Measurements from ENCODE around the gene CSRP3. TPM values are rescaled to one million over a fixed set of nuclear protein-coding genes. Genes with fewer than 3 reads are reported as not detected.

The CSRP3 gene
- total and polyA plus RNA-seq, 2 donors (not counting 3 experiments of a cell fraction or from before 2014, with no cell fraction given): not detected

- Histone ChIP-seq H3K9ac (replicated peaks; ENCODE audit: extremely low read depth, insufficient read depth, low read length) (no peak overlapping the region), H3K27ac (ENCODE audit: insufficient read depth, low read depth, low read length) (no peak overlapping the region), H4K20me1 (replicated peaks; ENCODE audit: control insufficient read depth, extremely low read depth, insufficient read depth, low read length) (no peaks in the 10 kb centered on the region), H3K9me3 (replicated peaks; ENCODE audit: control insufficient read depth, insufficient read depth, low read length) (no peaks in the 10 kb centered on the region), H3K4me3 (replicated peaks in 1 of 3; ENCODE audit: insufficient read depth in 1 of 3, low read depth in 1 of 3, low read length in 3 of 3) (no peak overlapping the region), H3K4me2 (ENCODE audit: insufficient read depth, low read length) (no peak overlapping the region), H3K79me2 (ENCODE audit: control insufficient read depth, insufficient read depth, low read length) (peaks cover 25% of the 10 kb centered on the region), H3K36me3 (ENCODE audit: control insufficient read depth in 2 of 2, extremely low read depth in 1 of 2, insufficient read depth in 2 of 2, low read length in 2 of 2) (peaks cover 0 to 21% of the 10 kb centered on the region in 2 experiments), H2AFZ (ENCODE audit: low read depth, low read length) (no peak overlapping the region), H3K4me1 (ENCODE audit: control insufficient read depth, extremely low read depth, insufficient read depth, low read length) (peaks cover 26% of the 10 kb centered on the region), H3K27me3 (ENCODE audit: control insufficient read depth in 2 of 2, insufficient read depth in 2 of 2, low read length in 2 of 2) (no peaks in the 10 kb centered on the region), H3K9me1 (replicated peaks; ENCODE audit: control insufficient read depth, extremely low read depth, insufficient read depth, low read length) (no peaks in the 10 kb centered on the region)
- DNase-seq (ENCODE audit: low read depth, low spot score) (no peak), FAIRE-seq (no peak)
- dilution Hi-C loops (cut with MboI; ENCODE audit: extremely low pct_ligation_motif_present, low sequenced_read_pairs): no loop called here
- TF ChIP-seq FOS (IDR thresholded peaks at IDR 0.05; ENCODE audit: borderline replicate concordance, insufficient read depth, low read length): no peak
- TF ChIP-seq MAX (IDR thresholded peaks at IDR 0.05; ENCODE audit: insufficient read depth, insufficient read length): no peak
- no peak for TF ChIP-seq CTCF (IDR thresholded peaks at IDR 0.05; ENCODE audit: extremely low read depth in 1 of 2, insufficient read depth in 1 of 2, low read depth in 1 of 2, low read length in 2 of 2)
- TF ChIP-seq POLR2A (IDR thresholded peaks at IDR 0.05; ENCODE audit: low read depth, low read length): no peak
- no peak for TF ChIP-seq MYC (IDR thresholded peaks at IDR 0.05; ENCODE audit: low read depth, low read length)
- no peak for TF ChIP-seq EZH2 (IDR thresholded peaks at IDR 0.05; ENCODE audit: borderline replicate concordance, low read depth, low read length, severe bottlenecking)
- TF ChIP-seq POLR2AphosphoS5 (IDR thresholded peaks at IDR 0.05; ENCODE audit: insufficient read depth, low read depth, low read length): no peak
- TF ChIP-seq GATA2 (IDR thresholded peaks at IDR 0.05; ENCODE audit: insufficient read depth, insufficient read length, low read depth, low read length): no peak
- TF ChIP-seq JUN (IDR thresholded peaks at IDR 0.05; ENCODE audit: borderline replicate concordance, insufficient read depth, insufficient read length, low read depth): no peak
- ChIA-PET CTCF (interaction anchor here (1.5 to 4.2 kb wide), 2 partner anchors 18 to 157 kb away, joined by 3 to 15 read pairs; no protein-coding TSS in a partner anchor), POLR2A (interaction anchor here (0.6 kb wide), 1 partner anchor 679 kb away, joined by 4 read pairs; no protein-coding TSS in a partner anchor)
- BruUV-seq (replicated peaks): no TSS peak
- intact Hi-C loops (cut with micrococcal nuclease): no loop called here
Observed at GRCh38 chr11:19234231-19234817, 32.5 kb upstream of the CSRP3 start.

Data from endothelial cell of umbilical vein (primary cell).